GM06990 (cell line): ENCODE data around the gene OXNAD1.

Source experiments
- DNase-seq: peaks from one replicate; pipeline ENCODE4 v3.0.0-alpha.2; 2011; ENCODE audit not compliant: insufficient read length; ENCODE audit errors: extremely low read depth
- H3K27me3 ChIP-seq: replicated peaks from 2 replicates; pipeline ENCODE4 v1.6.0; 2011; ENCODE audit warnings: low read length; ENCODE audit not compliant: control insufficient read depth, insufficient read depth
- H3K36me3 ChIP-seq: 2 replicates; pipeline ENCODE4 v1.5.1; 2011; ENCODE audit warnings: low read length; ENCODE audit not compliant: control insufficient read depth, insufficient read depth
- H3K4me3 ChIP-seq: replicated peaks from 2 replicates; pipeline ENCODE4 v1.5.1; 2011; ENCODE audit warnings: low read depth, mild to moderate bottlenecking, control low read depth, low read length
- TF ChIP-seq, protein P1 (sequence below): IDR thresholded peaks from 2 replicates; pipeline ENCODE4 v1.5.1; 2011; ENCODE audit warnings: low read length, control low read depth, mild to moderate bottlenecking, inconsistent platforms; ENCODE audit not compliant: insufficient read depth, poor library complexity, severe bottlenecking

OXNAD1 gene

GRCh38 chr3:16330351-16330750 is 65.3 kb downstream of the OXNAD1 start:
- TF ChIP-seq, protein P1, sequence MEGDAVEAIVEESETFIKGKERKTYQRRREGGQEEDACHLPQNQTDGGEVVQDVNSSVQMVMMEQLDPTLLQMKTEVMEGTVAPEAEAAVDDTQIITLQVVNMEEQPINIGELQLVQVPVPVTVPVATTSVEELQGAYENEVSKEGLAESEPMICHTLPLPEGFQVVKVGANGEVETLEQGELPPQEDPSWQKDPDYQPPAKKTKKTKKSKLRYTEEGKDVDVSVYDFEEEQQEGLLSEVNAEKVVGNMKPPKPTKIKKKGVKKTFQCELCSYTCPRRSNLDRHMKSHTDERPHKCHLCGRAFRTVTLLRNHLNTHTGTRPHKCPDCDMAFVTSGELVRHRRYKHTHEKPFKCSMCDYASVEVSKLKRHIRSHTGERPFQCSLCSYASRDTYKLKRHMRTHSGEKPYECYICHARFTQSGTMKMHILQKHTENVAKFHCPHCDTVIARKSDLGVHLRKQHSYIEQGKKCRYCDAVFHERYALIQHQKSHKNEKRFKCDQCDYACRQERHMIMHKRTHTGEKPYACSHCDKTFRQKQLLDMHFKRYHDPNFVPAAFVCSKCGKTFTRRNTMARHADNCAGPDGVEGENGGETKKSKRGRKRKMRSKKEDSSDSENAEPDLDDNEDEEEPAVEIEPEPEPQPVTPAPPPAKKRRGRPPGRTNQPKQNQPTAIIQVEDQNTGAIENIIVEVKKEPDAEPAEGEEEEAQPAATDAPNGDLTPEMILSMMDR = no peak
- DNase-seq = no peak
- Histone ChIP-seq H3K27me3 (no peaks in the 10 kb centered on the region), H3K4me3 (no peak overlapping the region), H3K36me3 (peaks cover 26% of the 10 kb centered on the region)

- H3K27me3 ChIP-seq = no peaks in the 10 kb centered on the region
- TF ChIP-seq, protein P1 = no peak
- H3K36me3 ChIP-seq = peaks cover 21% of the 10 kb centered on the region
- H3K4me3 ChIP-seq = no peak overlapping the region
- DNase-seq = no peak
Measured at GRCh38 chr3:16331319-16331883, 66.4 kb downstream of the OXNAD1 start.

DNA sequence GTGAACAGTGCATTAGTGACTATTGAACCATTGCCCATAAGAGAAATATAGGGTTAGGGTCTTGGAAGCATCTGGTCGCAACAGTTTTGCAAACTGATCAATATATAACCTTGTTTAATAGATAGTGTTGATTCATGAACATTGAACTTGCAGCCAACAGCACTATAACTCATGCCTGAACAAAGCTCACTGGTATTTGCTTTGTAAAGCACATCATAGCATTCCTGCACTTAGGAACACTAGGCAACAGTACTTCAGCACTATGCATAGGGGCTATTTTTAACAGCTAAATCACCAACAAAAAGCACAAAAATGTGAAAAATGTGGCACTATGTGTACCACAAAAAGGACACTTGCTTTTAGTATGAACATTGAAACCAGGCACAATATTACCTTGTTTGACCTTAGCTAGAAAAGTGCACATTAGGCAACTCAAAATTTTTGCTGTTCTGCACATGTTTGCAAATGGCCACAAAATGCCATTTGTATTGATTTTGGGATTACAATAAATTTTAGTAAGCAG is 68.0 kb downstream of the OXNAD1 start:
- DNase-seq = no peak
- TF ChIP-seq, protein P1 = no peak
- peaks cover 25% of the 10 kb centered on the region for H3K36me3 ChIP-seq
- no peak overlapping the region for H3K4me3 ChIP-seq
- no peaks in the 10 kb centered on the region for H3K27me3 ChIP-seq

DNA sequence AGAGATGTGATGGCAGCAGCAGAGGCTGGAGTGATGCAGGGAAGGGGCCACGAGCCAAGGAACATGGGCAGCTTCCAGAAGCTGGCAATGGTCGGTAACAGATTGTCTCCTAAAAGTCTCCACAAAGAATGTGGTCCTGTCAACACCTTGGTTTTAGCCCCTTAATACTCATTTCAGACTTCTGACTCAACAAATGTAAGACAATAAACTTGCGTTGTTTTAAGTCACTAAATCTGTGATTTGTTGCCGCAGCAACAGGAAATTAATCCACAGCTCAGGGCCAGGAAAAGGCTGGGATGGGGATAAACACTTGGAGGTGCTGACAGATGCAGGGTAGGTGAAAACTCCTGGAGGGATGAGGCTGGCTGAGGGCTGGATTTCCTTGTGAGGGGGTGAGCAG is 69.9 kb downstream of the OXNAD1 start:
- Histone ChIP-seq H3K36me3 (peaks cover 18% of the 10 kb centered on the region), H3K27me3 (no peaks in the 10 kb centered on the region), H3K4me3 (no peak overlapping the region)
- TF ChIP-seq, protein P1 = no peak
- no peak for DNase-seq

GRCh38 chr3:16335333-16335732 is 70.3 kb downstream of the OXNAD1 start:
- TF ChIP-seq, protein P1 = no peak
- peaks cover 16% of the 10 kb centered on the region for H3K36me3 ChIP-seq
- no peak overlapping the region for H3K4me3 ChIP-seq
- no peaks in the 10 kb centered on the region for H3K27me3 ChIP-seq
- no peak for DNase-seq
